NB4 (cell line): ENCODE results near the gene OR51L1.

ENCODE experiments used
- MYC ChIP-seq: IDR thresholded peaks from 2 replicates; pipeline ENCODE4 v1.6.1; 2011; ENCODE audit warnings: low read depth, low read length
- POLR2A ChIP-seq: IDR thresholded peaks from 2 replicates; pipeline ENCODE4 v1.6.1; 2011; ENCODE audit warnings: mild to moderate bottlenecking; ENCODE audit not compliant: insufficient read length; ENCODE audit errors: extremely low read depth
- TF ChIP-seq, protein P1 (sequence below): IDR thresholded peaks from one replicate; pipeline ENCODE4 v1.5.1; 2012; ENCODE audit warnings: low read depth, low read length
- TF ChIP-seq, protein P2 (sequence below): IDR thresholded peaks from 2 replicates; pipeline ENCODE4 v1.6.1; 2011; ENCODE audit warnings: low read depth, low read length

DNA sequence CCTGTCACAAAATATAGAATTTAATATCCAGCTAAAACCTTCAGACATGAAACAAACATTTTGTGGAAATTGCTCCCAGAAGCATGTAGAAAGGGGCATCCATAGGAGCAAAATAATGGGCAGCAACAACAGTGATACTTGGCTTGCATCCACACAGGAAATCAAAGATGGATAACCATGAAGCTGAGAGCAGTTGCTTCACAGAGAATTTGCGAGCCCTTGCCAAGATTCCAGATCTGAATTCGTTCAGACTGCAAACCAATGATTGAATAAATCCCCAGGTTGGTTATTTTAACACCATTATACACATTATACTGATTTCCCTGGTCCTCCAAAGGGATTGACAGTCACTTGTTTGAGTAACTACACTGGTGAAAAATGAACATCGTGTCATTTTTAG lies 15.6 kb upstream of the OR51L1 start:
- TF ChIP-seq, protein P1, sequence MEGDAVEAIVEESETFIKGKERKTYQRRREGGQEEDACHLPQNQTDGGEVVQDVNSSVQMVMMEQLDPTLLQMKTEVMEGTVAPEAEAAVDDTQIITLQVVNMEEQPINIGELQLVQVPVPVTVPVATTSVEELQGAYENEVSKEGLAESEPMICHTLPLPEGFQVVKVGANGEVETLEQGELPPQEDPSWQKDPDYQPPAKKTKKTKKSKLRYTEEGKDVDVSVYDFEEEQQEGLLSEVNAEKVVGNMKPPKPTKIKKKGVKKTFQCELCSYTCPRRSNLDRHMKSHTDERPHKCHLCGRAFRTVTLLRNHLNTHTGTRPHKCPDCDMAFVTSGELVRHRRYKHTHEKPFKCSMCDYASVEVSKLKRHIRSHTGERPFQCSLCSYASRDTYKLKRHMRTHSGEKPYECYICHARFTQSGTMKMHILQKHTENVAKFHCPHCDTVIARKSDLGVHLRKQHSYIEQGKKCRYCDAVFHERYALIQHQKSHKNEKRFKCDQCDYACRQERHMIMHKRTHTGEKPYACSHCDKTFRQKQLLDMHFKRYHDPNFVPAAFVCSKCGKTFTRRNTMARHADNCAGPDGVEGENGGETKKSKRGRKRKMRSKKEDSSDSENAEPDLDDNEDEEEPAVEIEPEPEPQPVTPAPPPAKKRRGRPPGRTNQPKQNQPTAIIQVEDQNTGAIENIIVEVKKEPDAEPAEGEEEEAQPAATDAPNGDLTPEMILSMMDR, result no peak
- TF ChIP-seq, protein P2, sequence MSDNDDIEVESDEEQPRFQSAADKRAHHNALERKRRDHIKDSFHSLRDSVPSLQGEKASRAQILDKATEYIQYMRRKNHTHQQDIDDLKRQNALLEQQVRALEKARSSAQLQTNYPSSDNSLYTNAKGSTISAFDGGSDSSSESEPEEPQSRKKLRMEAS, result no peak
- no peak for TF ChIP-seq POLR2A
- TF ChIP-seq MYC, result no peak
